Cardiac muscle cell (in vitro differentiated cells and primary cell): ENCODE results near the gene TROAP. TPM values are rescaled to one million over a fixed set of nuclear protein-coding genes. Genes with fewer than 3 reads are reported as not detected.

Source experiments
- DNase-seq, 2 donors: peaks; one replicate each; pipeline versions ENCODE4 v3.0.0 to v3.0.0-alpha.2; 2010 to 2017; ENCODE audit warnings: low read depth in 1 of 2, low spot score in 1 of 2
- H3K27ac ChIP-seq: fragments of 200-600 bp; sonication (generic); 2 replicates; pipeline ENCODE4 v1.5.1; 2016
- H3K27me3 ChIP-seq: fragments of 200-600 bp; sonication (generic); 2 replicates; pipeline ENCODE4 v1.6.0; 2016; ENCODE audit warnings: control low read depth
- H3K36me3 ChIP-seq: fragments of 200-600 bp; sonication (generic); 2 replicates; pipeline ENCODE4 v1.5.1; 2016; ENCODE audit warnings: control low read depth
- H3K4me1 ChIP-seq: fragments of 200-600 bp; sonication (generic); 2 replicates; pipeline ENCODE4 v1.8.1; 2017; ENCODE audit warnings: low read depth, mild to moderate bottlenecking, mixed run types
- H3K4me3 ChIP-seq: fragments of 200-600 bp; sonication (generic); 2 replicates; pipeline ENCODE4 v1.5.1; 2016; ENCODE audit warnings: mild to moderate bottlenecking
- H3K9me3 ChIP-seq: fragments of 200-600 bp; sonication (generic); 2 replicates; pipeline ENCODE4 v1.5.1; 2017; ENCODE audit warnings: low read depth, mild to moderate bottlenecking, control low read depth
- CTCF ChIP-seq: IDR thresholded peaks from 2 replicates; pipeline ENCODE4 v1.5.1; 2012; ENCODE audit warnings: low read depth, mild to moderate bottlenecking, low read length
- polyA plus RNA-seq: library from polyadenylated mRNA; unstranded; fragments of >200 nt; fragmentation: Nextera tagmentation; extraction: Ambion mirVana; gene quantifications from 2 replicates; pipeline ENCODE4 v1.2.1, GENCODE V29; 2016
- total RNA-seq: library from RNA; depleted of rRNA; stranded (reverse); fragments of >200 nt; gene quantifications from 2 replicates; pipeline ENCODE4 v1.2.3, GENCODE V29; 2016

The TROAP gene
- total and polyA plus RNA-seq, 2 experiments from 2014 or later = 8.2 to 72.9 TPM

GRCh38 chr12:49323524-49324097 lies 556 bp downstream of the TROAP start:
- no peak for DNase-seq
- Histone ChIP-seq H3K27me3 (peaks cover 20% of the 10 kb centered on the region), H3K27ac (no peak overlapping the region), H3K9me3 (no peaks in the 10 kb centered on the region), H3K4me1 (no peaks in the 10 kb centered on the region), H3K36me3 (no peaks in the 10 kb centered on the region), H3K4me3 (peak overlapping the region; percentile 53)
- TF ChIP-seq CTCF = no peak

GRCh38 chr12:49325606-49326005 lies 2.6 kb downstream of the TROAP start:
- no peak for DNase-seq
- Histone ChIP-seq H3K27me3 (no peaks in the 10 kb centered on the region), H3K9me3 (no peaks in the 10 kb centered on the region), H3K27ac (no peak overlapping the region), H3K4me3 (no peak overlapping the region), H3K4me1 (no peaks in the 10 kb centered on the region), H3K36me3 (no peaks in the 10 kb centered on the region)
- TF ChIP-seq CTCF = no peak

- Histone ChIP-seq H3K27me3 (peaks cover 12% of the 10 kb centered on the region), H3K27ac (no peak overlapping the region), H3K9me3 (no peaks in the 10 kb centered on the region), H3K36me3 (no peaks in the 10 kb centered on the region), H3K4me1 (no peaks in the 10 kb centered on the region), H3K4me3 (no peak overlapping the region)
- no peak for TF ChIP-seq CTCF
- DNase-seq = no peak
Observed at GRCh38 chr12:49327368-49327767, 4.3 kb downstream of the TROAP start.

- no peaks in the 10 kb centered on the region for H3K36me3 ChIP-seq
- TF ChIP-seq CTCF = no peak
- DNase-seq = no peak
Observed at GRCh38 chr12:49327887-49328286, 4.8 kb downstream of the TROAP start.

GRCh38 chr12:49328816-49329215 lies 5.8 kb downstream of the TROAP start:
- TF ChIP-seq CTCF = no peak
- peaks cover 27% of the 10 kb centered on the region for H3K27me3 ChIP-seq
- DNase-seq = no peak

More at GRCh38 chr12:49327887-49328286, 4.8 kb downstream of the TROAP start:
- H3K4me1 ChIP-seq = no peaks in the 10 kb centered on the region
- H3K27ac ChIP-seq = no peak overlapping the region
- no peaks in the 10 kb centered on the region for H3K9me3 ChIP-seq
- peaks cover 18% of the 10 kb centered on the region for H3K27me3 ChIP-seq
- no peak overlapping the region for H3K4me3 ChIP-seq

More at GRCh38 chr12:49328816-49329215, 5.8 kb downstream of the TROAP start:
- H3K4me3 ChIP-seq = no peak overlapping the region
- no peak overlapping the region for H3K27ac ChIP-seq
- no peaks in the 10 kb centered on the region for H3K9me3 ChIP-seq
- H3K36me3 ChIP-seq = no peaks in the 10 kb centered on the region
- H3K4me1 ChIP-seq = no peaks in the 10 kb centered on the region
